ENCODE measurements around the gene IRF2BP2. TPM values are rescaled to one million over a fixed set of nuclear protein-coding genes. Genes with fewer than 3 reads are reported as not detected.

Gene IRF2BP2
- total and polyA plus RNA-seq, 2 of the 13 experiments (the other 11 are each of a cell fraction or from before 2014, with no cell fraction given), result 140 to 147 TPM

DNA sequence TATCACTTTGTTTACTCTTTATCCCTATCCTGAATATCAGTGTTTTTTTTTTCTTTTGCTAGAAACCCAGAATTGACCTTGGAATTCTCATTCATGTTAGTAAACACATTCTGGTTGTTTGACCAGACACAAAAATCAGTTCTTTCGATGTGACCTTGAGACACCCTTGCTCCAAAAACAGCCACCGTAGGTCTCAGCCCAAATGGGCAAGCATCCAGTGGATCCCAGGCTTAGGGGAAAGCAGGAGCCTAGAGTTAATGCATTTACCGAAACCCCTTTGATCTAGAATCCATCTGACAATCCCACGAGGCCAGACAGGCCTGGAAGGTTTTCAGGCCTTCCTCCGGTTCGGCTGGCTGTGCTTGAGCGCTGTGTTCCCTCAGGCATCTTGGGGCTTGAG is 47.6 kb downstream of the IRF2BP2 start (continued):
- TF ChIP-seq NONO (IDR thresholded peaks at IDR 0.05) (no peak), NONO (CRISPR knock-in tag; conservative IDR thresholded peaks at IDR 0.05) (no peak), ZNF496 (CRISPR knock-in tag; IDR thresholded peaks at IDR 0.05; ENCODE audit: insufficient replicate concordance) (no peak), ZNF276 (CRISPR knock-in tag; IDR thresholded peaks at IDR 0.05; ENCODE audit: low read depth) (no peak), ZFP62 (CRISPR knock-in tag; IDR thresholded peaks at IDR 0.05) (no peak), ZC3H13 (CRISPR knock-in tag; IDR thresholded peaks at IDR 0.05) (no peak), ZNF207 (IDR thresholded peaks at IDR 0.05; ENCODE audit: borderline replicate concordance) (no peak), JARID2 (CRISPR knock-in tag; IDR thresholded peaks at IDR 0.05; ENCODE audit: insufficient replicate concordance) (no peak), GATA4 (IDR thresholded peaks at IDR 0.05; ENCODE audit: borderline replicate concordance, low read depth) (no peak), FOXM1 (CRISPR knock-in tag; IDR thresholded peaks at IDR 0.05) (no peak), ZNF607 (CRISPR knock-in tag; IDR thresholded peaks at IDR 0.05; ENCODE audit: borderline replicate concordance) (no peak), ZMAT3 (CRISPR knock-in tag; conservative IDR thresholded peaks at IDR 0.05) (no peak), ZNF350 (CRISPR knock-in tag; IDR thresholded peaks at IDR 0.05; ENCODE audit: borderline replicate concordance, low read depth) (no peak), ZNF331 (CRISPR knock-in tag; IDR thresholded peaks at IDR 0.05) (no peak), ZFP1 (CRISPR knock-in tag; IDR thresholded peaks at IDR 0.05) (no peak), ZNF704 (CRISPR knock-in tag; IDR thresholded peaks at IDR 0.05; ENCODE audit: borderline replicate concordance) (no peak), KDM5B (CRISPR knock-in tag; IDR thresholded peaks at IDR 0.05; ENCODE audit: borderline replicate concordance) (no peak), TAF15 (IDR thresholded peaks at IDR 0.05; ENCODE audit: low read depth, low read length, poor library complexity, severe bottlenecking) (no peak), FOXO1 (CRISPR knock-in tag; IDR thresholded peaks at IDR 0.05) (peak; percentile 70), HOXA3 (CRISPR knock-in tag; IDR thresholded peaks at IDR 0.05) (no peak), GATAD1 (CRISPR knock-in tag; IDR thresholded peaks at IDR 0.05) (peak; percentile 55; the same call in 1 of the 2 replicates), SALL1 (CRISPR knock-in tag; IDR thresholded peaks at IDR 0.05) (peak; percentile 82)
- TF ChIP-seq, protein P1, sequence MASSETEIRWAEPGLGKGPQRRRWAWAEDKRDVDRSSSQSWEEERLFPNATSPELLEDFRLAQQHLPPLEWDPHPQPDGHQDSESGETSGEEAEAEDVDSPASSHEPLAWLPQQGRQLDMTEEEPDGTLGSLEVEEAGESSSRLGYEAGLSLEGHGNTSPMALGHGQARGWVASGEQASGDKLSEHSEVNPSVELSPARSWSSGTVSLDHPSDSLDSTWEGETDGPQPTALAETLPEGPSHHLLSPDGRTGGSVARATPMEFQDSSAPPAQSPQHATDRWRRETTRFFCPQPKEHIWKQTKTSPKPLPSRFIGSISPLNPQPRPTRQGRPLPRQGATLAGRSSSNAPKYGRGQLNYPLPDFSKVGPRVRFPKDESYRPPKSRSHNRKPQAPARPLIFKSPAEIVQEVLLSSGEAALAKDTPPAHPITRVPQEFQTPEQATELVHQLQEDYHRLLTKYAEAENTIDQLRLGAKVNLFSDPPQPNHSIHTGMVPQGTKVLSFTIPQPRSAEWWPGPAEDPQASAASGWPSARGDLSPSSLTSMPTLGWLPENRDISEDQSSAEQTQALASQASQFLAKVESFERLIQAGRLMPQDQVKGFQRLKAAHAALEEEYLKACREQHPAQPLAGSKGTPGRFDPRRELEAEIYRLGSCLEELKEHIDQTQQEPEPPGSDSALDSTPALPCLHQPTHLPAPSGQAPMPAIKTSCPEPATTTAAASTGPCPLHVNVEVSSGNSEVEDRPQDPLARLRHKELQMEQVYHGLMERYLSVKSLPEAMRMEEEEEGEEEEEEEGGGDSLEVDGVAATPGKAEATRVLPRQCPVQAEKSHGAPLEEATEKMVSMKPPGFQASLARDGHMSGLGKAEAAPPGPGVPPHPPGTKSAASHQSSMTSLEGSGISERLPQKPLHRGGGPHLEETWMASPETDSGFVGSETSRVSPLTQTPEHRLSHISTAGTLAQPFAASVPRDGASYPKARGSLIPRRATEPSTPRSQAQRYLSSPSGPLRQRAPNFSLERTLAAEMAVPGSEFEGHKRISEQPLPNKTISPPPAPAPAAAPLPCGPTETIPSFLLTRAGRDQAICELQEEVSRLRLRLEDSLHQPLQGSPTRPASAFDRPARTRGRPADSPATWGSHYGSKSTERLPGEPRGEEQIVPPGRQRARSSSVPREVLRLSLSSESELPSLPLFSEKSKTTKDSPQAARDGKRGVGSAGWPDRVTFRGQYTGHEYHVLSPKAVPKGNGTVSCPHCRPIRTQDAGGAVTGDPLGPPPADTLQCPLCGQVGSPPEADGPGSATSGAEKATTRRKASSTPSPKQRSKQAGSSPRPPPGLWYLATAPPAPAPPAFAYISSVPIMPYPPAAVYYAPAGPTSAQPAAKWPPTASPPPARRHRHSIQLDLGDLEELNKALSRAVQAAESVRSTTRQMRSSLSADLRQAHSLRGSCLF (CRISPR knock-in tag; IDR thresholded peaks at IDR 0.05; ENCODE audit: borderline replicate concordance), result no peak
- TF ChIP-seq, protein P2, sequence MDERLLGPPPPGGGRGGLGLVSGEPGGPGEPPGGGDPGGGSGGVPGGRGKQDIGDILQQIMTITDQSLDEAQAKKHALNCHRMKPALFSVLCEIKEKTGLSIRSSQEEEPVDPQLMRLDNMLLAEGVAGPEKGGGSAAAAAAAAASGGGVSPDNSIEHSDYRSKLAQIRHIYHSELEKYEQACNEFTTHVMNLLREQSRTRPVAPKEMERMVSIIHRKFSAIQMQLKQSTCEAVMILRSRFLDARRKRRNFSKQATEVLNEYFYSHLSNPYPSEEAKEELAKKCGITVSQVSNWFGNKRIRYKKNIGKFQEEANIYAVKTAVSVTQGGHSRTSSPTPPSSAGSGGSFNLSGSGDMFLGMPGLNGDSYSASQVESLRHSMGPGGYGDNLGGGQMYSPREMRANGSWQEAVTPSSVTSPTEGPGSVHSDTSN (CRISPR knock-in tag; IDR thresholded peaks at IDR 0.05), result no peak

Measured in HepG2 (cell line).